ENCODE measurements around the gene SLC22A31. TPM values are rescaled to one million over a fixed set of nuclear protein-coding genes. Genes with fewer than 3 reads are reported as not detected.

Gene SLC22A31
- polyA plus RNA-seq, 5 donors: 0.48 to 3.1 (median 1.1) TPM

GRCh38 chr16:89179656-89180315, 20.6 kb downstream of the SLC22A31 start:
- no peak for DNase-seq

- DNase-seq: no peak
These were observed 21.2 kb downstream of the SLC22A31 start for GRCh38 chr16:89179148-89179484.

GRCh38 chr16:89178453-89179147, 21.7 kb downstream of the SLC22A31 start:
- DNase-seq: no peak

GRCh38 chr16:89177501-89177900, 22.8 kb downstream of the SLC22A31 start:
- no peak for DNase-seq

- no peak for DNase-seq
These were observed 23.6 kb downstream of the SLC22A31 start for GRCh38 chr16:89176717-89177116.

GRCh38 chr16:89176147-89176690, 24.1 kb downstream of the SLC22A31 start:
- DNase-seq: no peak

GRCh38 chr16:89175280-89176146, 24.8 kb downstream of the SLC22A31 start:
- no peak for DNase-seq

- DNase-seq: no peak
These were observed 25.5 kb downstream of the SLC22A31 start for GRCh38 chr16:89174877-89175276.

GRCh38 chr16:89174055-89174827, 26.1 kb downstream of the SLC22A31 start:
- no peak for DNase-seq

GRCh38 chr16:89173174-89173921, 27.0 kb downstream of the SLC22A31 start:
- DNase-seq: no peak

- DNase-seq: no peak
These were observed 27.7 kb downstream of the SLC22A31 start for GRCh38 chr16:89172528-89173173.

- no peak for DNase-seq
These were observed 28.2 kb downstream of the SLC22A31 start for GRCh38 chr16:89172171-89172527.

GRCh38 chr16:89171216-89172170, 28.8 kb downstream of the SLC22A31 start, which contains the start of gene CDH15:
TSS of gene CDH15 (plus strand) at chr16:89171748. CDS start at chr16:89171832, 84 bp downstream.
- DNase-seq: peak; percentile 81 to 84

- DNase-seq: no peak
These were observed 29.8 kb downstream of the SLC22A31 start for GRCh38 chr16:89170346-89171215.

- no peak for DNase-seq
These were observed 30.6 kb downstream of the SLC22A31 start for GRCh38 chr16:89169778-89170177.

- DNase-seq: no peak
These were observed 31.8 kb downstream of the SLC22A31 start for GRCh38 chr16:89168381-89169189.

- peak; percentile 55 to 58 for DNase-seq
These were observed 32.9 kb downstream of the SLC22A31 start for GRCh38 chr16:89167425-89167941.
